ENCODE measurements around the gene ZNF483.
"Not testable (repeated sequence)": the region's sequence is repeated elsewhere in the genome, so short reads cannot be mapped to it uniquely, and the experiment has no call there.

ZNF483 gene

GRCh38 chr9:111610149-111610548, 85.2 kb downstream of the ZNF483 start:
- DNase-seq (ENCODE audit: low read depth in 2 of 2), result no peak

- DNase-seq (ENCODE audit: low read depth in 2 of 2), result no peak
These were observed 85.9 kb downstream of the ZNF483 start for GRCh38 chr9:111610845-111611244.

- DNase-seq (ENCODE audit: low read depth in 2 of 2), result no peak
These were observed 88.6 kb downstream of the ZNF483 start for GRCh38 chr9:111613436-111614040.

- DNase-seq (ENCODE audit: low read depth in 2 of 2), result no peak
These were observed 90.9 kb downstream of the ZNF483 start for GRCh38 chr9:111615928-111616327.

DNA sequence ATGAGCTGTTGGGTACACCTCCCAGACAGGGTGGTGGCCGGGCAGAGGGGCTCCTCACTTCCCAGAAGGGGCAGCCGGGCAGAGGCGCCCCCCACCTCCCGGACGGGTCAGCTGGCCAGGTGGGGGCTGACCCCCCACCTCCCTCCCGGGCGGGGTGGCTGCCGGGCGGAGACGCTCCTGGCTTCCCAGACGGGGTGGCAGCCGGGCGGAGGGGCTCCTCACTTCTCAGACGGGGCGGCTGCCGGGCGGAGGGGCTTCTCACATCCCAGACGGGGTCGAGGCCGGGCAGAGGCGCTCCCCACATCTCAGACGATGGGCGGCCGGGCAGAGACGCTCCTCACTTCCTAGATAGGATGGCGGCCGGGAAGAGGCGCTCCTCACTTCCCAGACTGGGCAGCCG, 92.4 kb downstream of the ZNF483 start:
- DNase-seq (ENCODE audit: low read depth in 2 of 2), result not testable (repeated sequence)

DNA sequence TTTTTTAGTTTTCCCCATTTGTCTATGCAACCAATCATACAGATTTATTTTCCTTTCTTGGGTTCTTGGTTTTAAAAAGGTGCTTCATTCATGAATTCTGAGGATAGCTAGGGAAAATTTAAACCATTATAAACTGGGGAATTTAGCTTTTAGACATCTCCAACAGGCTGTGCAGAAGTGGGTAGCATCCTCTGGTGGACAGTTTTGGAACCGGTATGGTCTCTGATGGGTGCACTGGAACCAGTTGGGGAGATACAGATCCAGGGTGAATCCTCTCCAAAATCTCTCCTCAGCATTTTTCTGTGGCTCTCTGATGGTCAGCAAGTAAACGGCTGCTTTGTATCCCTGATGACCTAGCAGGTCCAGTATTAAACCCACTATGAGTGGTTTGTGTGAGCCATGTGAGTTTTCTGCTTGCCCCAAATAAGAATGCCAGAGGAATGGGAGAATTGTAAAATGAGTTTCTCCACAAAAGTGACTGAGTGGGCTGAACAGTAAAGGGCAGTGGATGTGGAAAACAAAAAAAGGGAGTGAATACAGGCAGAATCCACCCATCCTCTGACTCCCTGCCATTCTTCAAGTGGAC, 97.0 kb downstream of the ZNF483 start:
- DNase-seq (ENCODE audit: low read depth in 2 of 2), result no peak

DNA sequence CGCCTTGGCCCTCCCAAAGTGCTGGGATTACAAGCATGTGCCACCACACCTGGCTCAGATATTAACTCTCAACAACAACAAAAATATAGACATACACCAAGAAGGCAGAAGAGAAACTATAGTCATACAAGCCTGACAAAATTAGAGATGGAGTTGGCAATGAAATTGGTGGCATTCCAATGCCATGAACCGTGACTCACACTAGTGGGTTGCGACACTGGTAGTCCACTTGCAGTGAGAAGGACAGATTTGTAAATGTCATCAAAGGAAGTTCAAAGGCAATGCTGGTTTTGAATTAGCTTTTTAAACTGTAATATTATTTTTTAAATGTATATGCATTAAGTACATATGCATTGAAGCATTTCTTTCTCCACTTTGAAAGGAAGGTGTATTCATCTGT, 97.6 kb downstream of the ZNF483 start:
- DNase-seq (ENCODE audit: low read depth in 2 of 2), result no peak
